WERI-Rb-1 (cell line): ENCODE data around the gene EHBP1L1.

Experiments used
- DNase-seq: peaks from one replicate; pipeline ENCODE4 v3.0.0-alpha.2; 2020
- H3K27ac ChIP-seq: fragments of 250-450 bp; sonication (Bioruptor Pico); 2 replicates; pipeline ENCODE4 v1.5.1; 2020; ENCODE audit warnings: mild to moderate bottlenecking, moderate library complexity
- H3K27me3 ChIP-seq: fragments of 250-450 bp; sonication (Bioruptor Pico); 2 replicates; pipeline ENCODE4 v1.5.1; 2021; ENCODE audit warnings: mild to moderate bottlenecking, low read depth, moderate library complexity; ENCODE audit not compliant: insufficient read depth, severe bottlenecking
- H3K36me3 ChIP-seq: fragments of 250-450 bp; sonication (Bioruptor Pico); 2 replicates; pipeline ENCODE4 v1.5.1; 2020; ENCODE audit warnings: mild to moderate bottlenecking, moderate library complexity
- H3K4me3 ChIP-seq: 2 replicates; pipeline ENCODE4 v1.5.1; 2011; ENCODE audit warnings: low read depth, mild to moderate bottlenecking, control low read depth, low read length
- H3K9me3 ChIP-seq: fragments of 250-450 bp; sonication (Bioruptor Pico); 2 replicates; pipeline ENCODE4 v1.5.1; 2021; ENCODE audit warnings: mild to moderate bottlenecking, moderate library complexity; ENCODE audit not compliant: severe bottlenecking
- TF ChIP-seq, protein P1 (sequence below): IDR thresholded peaks from 2 replicates; pipeline ENCODE4 v1.5.1; 2011; ENCODE audit warnings: low read depth, mild to moderate bottlenecking, control low read depth, inconsistent platforms, low read length

Gene EHBP1L1

DNA sequence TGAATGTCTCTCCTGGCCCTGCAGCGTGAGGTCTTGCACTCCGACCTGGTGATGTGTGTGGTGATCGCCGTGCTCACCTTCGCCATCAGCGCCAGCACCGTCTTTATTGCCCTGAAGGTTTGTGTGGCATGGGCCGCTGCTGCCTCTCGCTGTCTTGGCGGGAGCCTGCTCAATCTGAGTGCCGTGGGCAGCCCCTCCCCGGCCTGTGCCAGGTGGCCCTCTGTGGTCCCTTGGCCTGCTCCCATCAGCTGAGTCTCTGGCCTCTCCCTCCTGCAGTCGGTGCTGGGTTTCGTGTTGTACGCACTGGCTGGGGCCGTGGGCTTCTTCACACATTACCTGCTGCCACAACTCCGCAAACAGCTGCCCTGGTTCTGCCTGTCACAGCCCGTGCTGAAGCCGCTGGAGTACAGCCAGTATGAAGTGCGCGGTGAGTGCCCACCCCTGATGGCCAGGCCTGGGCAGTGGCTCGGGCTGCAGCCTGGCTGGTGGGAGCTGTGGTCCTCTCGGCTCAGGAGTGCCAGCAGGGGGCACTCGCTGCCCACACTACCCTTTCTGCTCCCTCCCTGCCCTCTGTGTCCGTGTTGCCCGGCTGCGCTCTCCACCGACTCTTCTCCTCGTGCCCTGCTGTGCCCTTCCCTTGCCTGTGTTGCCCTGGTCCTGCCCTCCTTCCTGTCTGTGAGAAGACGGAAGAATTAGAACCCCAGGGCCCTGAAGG lies 49.9 kb downstream of the EHBP1L1 start:
- Histone ChIP-seq H3K9me3 (no peaks in the 10 kb centered on the region), H3K4me3 (no peak overlapping the region), H3K27me3 (no peaks in the 10 kb centered on the region), H3K27ac (no peak overlapping the region), H3K36me3 (peaks cover 77% of the 10 kb centered on the region)
- DNase-seq, result peak; percentile 61
- TF ChIP-seq, protein P1, sequence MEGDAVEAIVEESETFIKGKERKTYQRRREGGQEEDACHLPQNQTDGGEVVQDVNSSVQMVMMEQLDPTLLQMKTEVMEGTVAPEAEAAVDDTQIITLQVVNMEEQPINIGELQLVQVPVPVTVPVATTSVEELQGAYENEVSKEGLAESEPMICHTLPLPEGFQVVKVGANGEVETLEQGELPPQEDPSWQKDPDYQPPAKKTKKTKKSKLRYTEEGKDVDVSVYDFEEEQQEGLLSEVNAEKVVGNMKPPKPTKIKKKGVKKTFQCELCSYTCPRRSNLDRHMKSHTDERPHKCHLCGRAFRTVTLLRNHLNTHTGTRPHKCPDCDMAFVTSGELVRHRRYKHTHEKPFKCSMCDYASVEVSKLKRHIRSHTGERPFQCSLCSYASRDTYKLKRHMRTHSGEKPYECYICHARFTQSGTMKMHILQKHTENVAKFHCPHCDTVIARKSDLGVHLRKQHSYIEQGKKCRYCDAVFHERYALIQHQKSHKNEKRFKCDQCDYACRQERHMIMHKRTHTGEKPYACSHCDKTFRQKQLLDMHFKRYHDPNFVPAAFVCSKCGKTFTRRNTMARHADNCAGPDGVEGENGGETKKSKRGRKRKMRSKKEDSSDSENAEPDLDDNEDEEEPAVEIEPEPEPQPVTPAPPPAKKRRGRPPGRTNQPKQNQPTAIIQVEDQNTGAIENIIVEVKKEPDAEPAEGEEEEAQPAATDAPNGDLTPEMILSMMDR, result peak; percentile 93

DNA sequence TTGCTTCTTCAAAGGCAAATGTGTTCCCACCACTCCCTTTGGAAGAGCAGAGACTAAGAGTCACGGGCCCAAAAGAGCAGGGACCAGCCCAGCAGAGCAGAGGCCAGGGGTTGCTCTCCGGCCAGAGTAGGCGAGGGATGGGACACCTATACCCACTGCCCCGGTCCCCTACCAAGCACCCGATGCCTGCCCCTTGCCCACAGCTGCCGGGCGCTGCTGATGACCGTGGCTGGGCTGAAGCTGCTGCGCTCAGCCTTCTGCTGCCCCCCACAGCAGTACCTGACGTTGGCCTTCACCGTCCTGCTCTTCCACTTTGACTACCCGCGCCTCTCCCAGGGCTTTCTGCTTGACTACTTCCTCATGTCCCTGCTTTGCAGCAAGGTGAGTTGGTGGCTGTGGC lies 51.3 kb downstream of the EHBP1L1 start:
- Histone ChIP-seq H3K27me3 (no peaks in the 10 kb centered on the region), H3K27ac (no peak overlapping the region), H3K4me3 (no peak overlapping the region), H3K9me3 (no peaks in the 10 kb centered on the region), H3K36me3 (peaks cover 71% of the 10 kb centered on the region)
- TF ChIP-seq, protein P1, result no peak
- no peak for DNase-seq

DNA sequence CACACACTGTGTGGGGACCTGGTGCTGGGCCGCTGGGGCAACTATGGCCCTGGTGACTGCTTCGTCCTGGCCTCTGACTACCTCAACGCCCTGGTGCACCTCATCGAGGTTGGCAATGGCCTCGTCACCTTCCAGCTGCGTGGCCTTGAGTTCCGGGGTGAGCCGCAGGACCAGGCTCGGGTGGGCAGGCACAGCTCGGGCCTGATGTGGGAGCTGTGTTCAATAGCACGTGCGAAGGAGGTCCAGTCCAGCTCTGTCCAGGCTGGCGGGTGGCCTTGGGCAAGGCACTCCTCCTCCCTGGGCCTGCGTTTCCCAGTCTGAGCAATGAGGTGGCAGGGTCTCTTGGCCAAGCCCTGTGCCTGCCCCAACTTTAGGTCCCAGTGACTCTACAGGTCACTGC lies 53.7 kb downstream of the EHBP1L1 start:
- Histone ChIP-seq H3K27me3 (no peaks in the 10 kb centered on the region), H3K36me3 (peaks cover 65% of the 10 kb centered on the region), H3K9me3 (no peaks in the 10 kb centered on the region), H3K27ac (no peak overlapping the region), H3K4me3 (no peak overlapping the region)
- TF ChIP-seq, protein P1, result no peak
- DNase-seq, result no peak

DNA sequence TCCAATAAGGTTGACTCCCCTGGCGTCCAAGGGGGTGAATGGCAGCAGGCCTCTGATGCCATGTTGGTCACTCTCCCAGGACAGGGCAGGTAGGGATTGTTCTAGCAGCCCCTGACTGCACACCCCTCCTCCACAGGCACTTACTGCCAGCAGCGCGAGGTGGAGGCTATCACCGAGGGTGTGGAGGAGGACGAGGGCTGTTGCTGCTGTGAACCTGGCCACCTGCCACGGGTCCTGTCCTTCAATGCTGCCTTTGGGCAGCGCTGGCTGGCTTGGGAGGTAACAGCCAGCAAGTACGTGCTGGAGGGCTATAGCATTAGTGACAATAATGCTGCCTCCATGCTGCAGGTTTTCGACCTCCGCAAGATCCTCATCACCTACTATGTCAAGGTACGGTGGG lies 54.4 kb downstream of the EHBP1L1 start:
- peaks cover 70% of the 10 kb centered on the region for H3K36me3 ChIP-seq
- H3K27ac ChIP-seq, result no peak overlapping the region
- H3K4me3 ChIP-seq, result no peak overlapping the region
- TF ChIP-seq, protein P1, result no peak
- no peaks in the 10 kb centered on the region for H3K9me3 ChIP-seq
- no peaks in the 10 kb centered on the region for H3K27me3 ChIP-seq
- no peak for DNase-seq

DNA sequence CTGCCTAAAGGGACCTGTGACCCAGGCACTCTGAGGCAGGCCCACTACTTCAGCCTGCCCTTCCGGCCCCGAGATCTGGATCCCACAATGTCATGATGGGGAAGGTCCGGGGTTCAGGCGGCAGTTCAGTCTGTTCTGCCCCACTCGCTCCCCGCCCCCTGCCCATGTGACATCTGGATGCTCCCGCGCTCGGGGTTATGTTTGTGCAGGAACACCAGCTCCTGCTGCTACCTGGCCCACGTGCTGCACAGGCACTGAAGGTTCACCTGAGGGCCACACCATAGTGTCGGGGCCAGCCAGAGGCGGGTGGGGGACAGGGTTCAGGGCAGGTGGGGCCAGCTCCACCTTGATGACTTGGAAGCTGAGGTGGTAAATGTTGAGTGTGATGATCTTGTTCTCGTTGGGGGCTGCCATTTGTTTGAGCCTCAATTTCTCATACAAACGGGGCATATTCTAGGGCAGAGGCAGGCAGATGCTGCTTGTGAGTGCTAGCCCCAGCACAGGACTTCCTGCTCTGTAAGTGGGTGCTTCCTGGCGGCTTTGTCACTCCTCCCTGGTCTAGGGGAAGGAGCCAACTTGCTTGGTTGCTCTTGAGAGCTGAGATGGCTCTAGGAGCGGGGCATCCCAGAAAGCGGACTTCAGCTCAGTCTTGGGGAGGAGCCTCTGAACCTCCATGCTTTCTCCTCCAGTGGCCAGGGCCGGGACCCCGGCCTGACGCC lies 57.7 kb downstream of the EHBP1L1 start:
- TF ChIP-seq, protein P1, result no peak
- DNase-seq, result no peak
- Histone ChIP-seq H3K36me3 (peaks cover 60% of the 10 kb centered on the region), H3K27me3 (no peaks in the 10 kb centered on the region), H3K27ac (no peak overlapping the region), H3K4me3 (no peak overlapping the region), H3K9me3 (no peaks in the 10 kb centered on the region)

DNA sequence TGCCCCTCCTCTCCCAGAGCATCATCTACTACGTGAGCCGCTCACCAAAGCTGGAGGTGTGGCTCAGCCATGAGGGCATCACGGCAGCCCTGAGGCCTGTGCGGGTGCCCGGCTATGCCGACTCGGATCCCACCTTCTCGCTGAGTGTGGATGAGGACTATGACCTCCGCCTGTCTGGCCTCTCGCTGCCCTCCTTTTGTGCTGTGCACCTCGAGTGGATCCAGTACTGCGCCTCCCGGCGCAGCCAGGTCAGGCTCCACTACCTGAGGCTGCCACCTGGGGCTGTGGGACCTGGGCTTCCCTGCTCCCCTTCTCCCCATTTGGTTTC lies 58.2 kb downstream of the EHBP1L1 start:
- H3K27me3 ChIP-seq, result no peaks in the 10 kb centered on the region
- no peak for DNase-seq
- no peak overlapping the region for H3K4me3 ChIP-seq
- TF ChIP-seq, protein P1, result no peak
- no peak overlapping the region for H3K27ac ChIP-seq
- H3K9me3 ChIP-seq, result no peaks in the 10 kb centered on the region
- H3K36me3 ChIP-seq, result peaks cover 56% of the 10 kb centered on the region
